T-helper 1 cell treated with Interleukin-12 subunit alpha and Interleukin-12 subunit beta and Interleukin-4 antibody, amounts not matched to agents 30 μg/mL and 1 μg/mL, for 36 hours (primary cell): ENCODE results near the gene GNB2.
A peak's percentile ranks its signal among the peaks of the same experiment; 100 is the strongest.
"Not testable (repeated sequence)": the region's sequence is repeated elsewhere in the genome, so short reads cannot be mapped to it uniquely, and the experiment has no call there.

Source experiments
- H3K27ac Mint-ChIP-seq: one replicate; pipeline ENCODE4 v1.8.0; 2021; ENCODE audit warnings: mild to moderate bottlenecking, mixed read lengths
- H3K27me3 Mint-ChIP-seq: one replicate; pipeline ENCODE4 v1.8.0; 2021; ENCODE audit warnings: low read depth, mixed read lengths
- H3K36me3 Mint-ChIP-seq: one replicate; pipeline ENCODE4 v1.8.0; 2021; ENCODE audit warnings: low read depth, mixed read lengths
- H3K4me1 Mint-ChIP-seq: one replicate; pipeline ENCODE4 v1.8.0; 2021; ENCODE audit warnings: low read depth, mixed read lengths
- H3K4me3 Mint-ChIP-seq: one replicate; pipeline ENCODE4 v1.8.0; 2021; ENCODE audit warnings: mild to moderate bottlenecking, moderate library complexity, mixed read lengths
- H3K9me3 Mint-ChIP-seq: one replicate; pipeline ENCODE4 v1.8.0; 2021; ENCODE audit warnings: mixed read lengths

GNB2 gene

DNA sequence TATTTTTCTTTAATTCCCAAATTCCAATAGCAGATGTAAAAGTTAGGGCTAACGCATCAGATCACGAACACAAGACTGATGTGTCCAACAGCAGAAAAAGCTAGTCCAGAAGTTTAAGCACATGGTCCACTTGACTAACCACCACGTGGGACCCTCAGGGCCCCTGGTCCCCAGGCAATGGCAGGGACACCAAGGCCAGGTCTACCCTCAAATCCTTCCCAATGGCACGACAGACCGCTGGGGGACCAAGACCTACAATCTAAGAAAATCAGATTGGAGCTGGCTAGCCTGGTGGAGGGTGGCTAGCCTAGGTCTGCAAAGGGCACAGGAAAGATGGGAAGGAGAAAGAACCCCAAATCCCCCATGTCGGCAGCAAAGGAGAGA is 19.0 kb downstream of the GNB2 start:
- peak overlapping the region; percentile 95 for H3K27ac Mint-ChIP-seq
- H3K9me3 Mint-ChIP-seq = no peaks in the 10 kb centered on the region
- H3K36me3 Mint-ChIP-seq = peaks cover 12% of the 10 kb centered on the region
- peaks cover 22% of the 10 kb centered on the region for H3K4me1 Mint-ChIP-seq
- H3K27me3 Mint-ChIP-seq = peaks cover 16% of the 10 kb centered on the region
- peak overlapping the region; percentile 99 for H3K4me3 Mint-ChIP-seq

DNA sequence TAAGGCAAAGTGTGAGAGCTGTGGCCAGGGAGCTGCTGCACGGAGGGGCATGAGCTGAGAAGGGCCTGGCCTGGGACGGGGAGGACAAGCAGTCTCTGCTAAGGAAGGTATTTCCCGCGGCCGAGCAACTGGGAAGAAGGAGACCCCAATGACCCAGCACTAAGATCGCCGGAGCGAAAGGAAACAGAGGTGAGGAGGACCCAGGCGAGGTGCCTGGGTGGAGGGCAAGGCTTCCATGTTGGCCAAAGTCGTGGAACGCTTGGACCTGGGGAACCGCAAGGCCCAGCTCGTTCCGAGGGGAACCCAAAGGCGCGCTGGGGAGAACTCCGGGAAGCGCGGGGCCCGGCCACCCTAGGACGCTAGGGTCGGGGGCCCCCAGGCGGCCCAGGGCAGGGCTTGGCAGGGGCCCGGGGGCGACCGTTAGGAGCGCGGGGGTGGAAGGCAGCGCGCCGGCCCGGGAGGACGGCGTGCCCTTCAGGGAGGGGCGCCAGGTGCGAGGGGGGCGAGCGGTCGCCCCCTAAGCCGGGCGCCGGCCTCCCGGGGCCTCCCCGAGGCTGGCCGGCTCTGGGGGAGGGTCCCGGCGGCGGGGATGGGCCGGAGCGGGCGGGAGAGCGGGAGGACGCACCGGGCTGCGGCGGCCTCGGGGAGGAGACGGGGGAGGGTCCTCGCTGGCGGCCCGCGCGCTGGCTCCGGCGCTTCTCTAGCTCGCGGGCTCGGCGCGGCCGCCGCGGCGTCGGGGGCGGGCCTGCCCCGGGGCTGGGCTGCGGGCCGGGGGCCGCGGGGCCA is 20.0 kb downstream of the GNB2 start:
- peaks cover 22% of the 10 kb centered on the region for H3K4me1 Mint-ChIP-seq
- H3K36me3 Mint-ChIP-seq = peaks cover 10% of the 10 kb centered on the region
- peak overlapping the region; percentile 95 for H3K27ac Mint-ChIP-seq
- peak overlapping the region; percentile 99 for H3K4me3 Mint-ChIP-seq
- peaks cover 16% of the 10 kb centered on the region for H3K27me3 Mint-ChIP-seq
- no peaks in the 10 kb centered on the region for H3K9me3 Mint-ChIP-seq

DNA sequence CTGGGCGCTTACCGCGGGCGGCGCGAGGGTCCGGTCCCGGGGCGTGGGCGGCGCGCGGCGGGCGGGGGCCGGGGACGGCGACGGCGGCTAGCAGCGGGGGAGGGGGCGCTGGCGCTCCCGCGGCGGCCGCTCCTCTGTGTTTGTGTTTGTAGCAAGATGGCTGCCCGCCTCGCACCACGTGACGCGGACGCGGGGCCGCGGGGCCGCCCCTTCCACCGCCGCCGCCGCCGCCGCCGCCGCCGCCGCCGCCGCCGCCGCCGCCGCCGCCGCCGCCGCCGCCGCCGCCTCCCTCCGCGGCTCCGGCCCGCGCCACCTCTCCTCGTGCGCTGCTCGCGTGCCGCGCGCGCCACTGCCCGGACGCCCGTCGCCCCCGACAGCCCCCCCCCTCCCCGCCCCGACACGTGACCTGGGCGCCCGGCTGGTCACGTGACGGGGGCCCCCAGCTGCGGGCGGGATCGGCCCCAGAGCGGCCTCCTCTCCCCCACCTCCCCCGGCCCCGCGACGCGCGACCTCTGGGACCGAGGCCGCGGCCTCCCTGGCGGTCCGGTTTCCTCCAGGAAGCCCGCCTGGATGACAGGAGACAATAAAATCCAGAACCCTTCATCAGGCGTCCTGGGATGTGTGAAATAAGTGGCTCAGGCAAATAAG is 20.7 kb downstream of the GNB2 start, which contains the start of gene GIGYF1:
Gene GIGYF1, minus strand, starts transcription at position 153 of the 648 bp plus-strand sequence. CDS start 6,012 bp downstream, outside the sequence.
- peaks cover 18% of the 10 kb centered on the region for H3K27me3 Mint-ChIP-seq
- H3K4me1 Mint-ChIP-seq = peaks cover 18% of the 10 kb centered on the region
- peak within 1 kb of the TSS; percentile 95 for H3K27ac Mint-ChIP-seq
- no peaks in the 10 kb centered on the region for H3K9me3 Mint-ChIP-seq
- peaks cover 10% of the 10 kb centered on the region for H3K36me3 Mint-ChIP-seq
- H3K4me3 Mint-ChIP-seq = peak within 1 kb of the TSS; percentile 99

DNA sequence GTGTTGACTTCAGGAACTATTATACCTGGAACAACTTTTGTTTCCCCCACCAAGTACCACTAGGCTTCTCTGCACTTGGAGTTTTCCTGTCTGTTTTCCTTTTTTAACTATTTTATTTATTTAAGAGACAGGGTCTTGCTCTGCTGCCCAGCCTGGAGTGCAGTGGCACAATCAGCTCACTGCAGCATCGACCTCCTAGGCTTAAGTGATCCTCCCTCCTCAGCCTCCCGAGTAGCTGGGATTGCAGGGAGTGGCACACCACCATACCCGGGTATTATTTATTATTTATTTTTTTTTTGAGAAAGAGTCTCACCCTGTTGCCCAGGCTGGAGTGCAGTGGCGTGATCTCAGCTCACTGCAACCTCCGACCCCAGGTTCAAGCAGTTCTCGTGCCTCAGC is 22.6 kb downstream of the GNB2 start:
- H3K27me3 Mint-ChIP-seq = peaks cover 26% of the 10 kb centered on the region
- H3K36me3 Mint-ChIP-seq = peaks cover 10% of the 10 kb centered on the region
- no peaks in the 10 kb centered on the region for H3K9me3 Mint-ChIP-seq
- H3K4me1 Mint-ChIP-seq = peaks cover 17% of the 10 kb centered on the region
- peak overlapping the region; percentile 2 for H3K27ac Mint-ChIP-seq
- no peak overlapping the region for H3K4me3 Mint-ChIP-seq

DNA sequence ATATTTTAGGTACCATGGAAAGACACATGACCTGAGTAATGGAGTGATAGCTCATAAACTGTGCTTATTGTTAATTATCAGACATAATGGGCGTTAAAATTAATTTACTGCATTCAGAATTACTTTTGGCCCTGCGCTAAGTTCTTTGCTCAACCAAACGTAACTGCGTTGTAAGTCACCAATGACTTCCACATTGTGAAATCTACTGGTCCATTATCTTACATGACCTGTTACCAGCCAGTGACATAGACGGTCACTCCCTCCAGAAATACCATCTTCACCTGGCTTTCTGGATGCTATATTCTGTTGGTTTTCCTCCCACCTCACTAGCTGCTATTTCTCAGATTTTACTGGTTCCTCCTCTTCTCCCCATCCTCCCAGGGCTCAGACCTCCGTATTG is 25.5 kb downstream of the GNB2 start:
- no peaks in the 10 kb centered on the region for H3K36me3 Mint-ChIP-seq
- H3K27ac Mint-ChIP-seq = no peak overlapping the region
- peaks cover 31% of the 10 kb centered on the region for H3K27me3 Mint-ChIP-seq
- H3K4me3 Mint-ChIP-seq = no peak overlapping the region
- no peaks in the 10 kb centered on the region for H3K9me3 Mint-ChIP-seq
- H3K4me1 Mint-ChIP-seq = no peaks in the 10 kb centered on the region

DNA sequence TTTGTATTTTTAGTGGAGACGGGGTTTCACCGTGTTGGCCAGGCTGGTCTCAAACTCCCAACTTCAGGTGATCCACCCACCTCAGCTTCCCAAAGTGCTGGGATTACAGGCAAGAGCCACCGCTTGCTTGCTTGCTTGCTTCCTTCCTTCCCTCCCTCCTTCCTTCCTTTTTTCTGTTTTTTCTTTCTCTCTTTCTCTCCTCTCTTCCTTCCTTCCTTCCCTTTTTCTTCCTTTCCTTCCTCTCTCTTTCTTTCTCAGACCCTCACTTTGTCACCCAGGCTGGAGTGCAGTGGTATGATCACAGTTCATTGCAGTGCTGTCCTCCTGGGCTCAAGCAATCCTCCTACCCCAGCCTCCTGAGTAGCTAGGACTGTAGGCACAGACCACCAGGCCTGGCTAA is 27.5 kb downstream of the GNB2 start:
- not testable (repeated sequence) for H3K27ac Mint-ChIP-seq, H3K4me1 Mint-ChIP-seq, H3K36me3 Mint-ChIP-seq, H3K4me3 Mint-ChIP-seq, H3K9me3 Mint-ChIP-seq
- H3K27me3 Mint-ChIP-seq = peaks cover 21% of the 10 kb centered on the region

DNA sequence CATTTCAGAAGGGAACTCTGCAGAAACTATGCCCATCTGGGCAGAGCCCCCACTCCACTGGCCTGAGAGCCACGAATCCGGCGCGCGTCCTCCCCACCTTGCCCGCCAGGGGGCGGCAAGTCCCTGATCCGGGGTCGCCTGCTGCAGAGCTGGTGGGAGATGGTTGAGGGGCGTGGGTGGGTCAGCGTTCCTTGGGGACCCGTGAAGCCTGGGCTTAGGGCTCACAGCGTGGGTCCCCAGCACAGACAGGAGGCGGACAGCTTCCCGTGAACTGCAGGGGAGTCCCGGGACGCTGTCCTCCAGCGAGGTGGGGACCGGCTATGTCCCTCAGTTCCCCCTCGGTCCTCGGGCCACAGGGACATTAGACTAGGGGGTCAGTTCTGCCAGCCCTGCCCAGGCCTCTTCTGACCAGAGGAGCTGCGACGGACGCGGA is 31.8 kb downstream of the GNB2 start:
- no peaks in the 10 kb centered on the region for H3K9me3 Mint-ChIP-seq
- peaks cover 11% of the 10 kb centered on the region for H3K27me3 Mint-ChIP-seq
- H3K4me1 Mint-ChIP-seq = peaks cover 7% of the 10 kb centered on the region
- peak overlapping the region; percentile 92 for H3K4me3 Mint-ChIP-seq
- peak overlapping the region; percentile 93 for H3K27ac Mint-ChIP-seq
- H3K36me3 Mint-ChIP-seq = peaks cover 7% of the 10 kb centered on the region

DNA sequence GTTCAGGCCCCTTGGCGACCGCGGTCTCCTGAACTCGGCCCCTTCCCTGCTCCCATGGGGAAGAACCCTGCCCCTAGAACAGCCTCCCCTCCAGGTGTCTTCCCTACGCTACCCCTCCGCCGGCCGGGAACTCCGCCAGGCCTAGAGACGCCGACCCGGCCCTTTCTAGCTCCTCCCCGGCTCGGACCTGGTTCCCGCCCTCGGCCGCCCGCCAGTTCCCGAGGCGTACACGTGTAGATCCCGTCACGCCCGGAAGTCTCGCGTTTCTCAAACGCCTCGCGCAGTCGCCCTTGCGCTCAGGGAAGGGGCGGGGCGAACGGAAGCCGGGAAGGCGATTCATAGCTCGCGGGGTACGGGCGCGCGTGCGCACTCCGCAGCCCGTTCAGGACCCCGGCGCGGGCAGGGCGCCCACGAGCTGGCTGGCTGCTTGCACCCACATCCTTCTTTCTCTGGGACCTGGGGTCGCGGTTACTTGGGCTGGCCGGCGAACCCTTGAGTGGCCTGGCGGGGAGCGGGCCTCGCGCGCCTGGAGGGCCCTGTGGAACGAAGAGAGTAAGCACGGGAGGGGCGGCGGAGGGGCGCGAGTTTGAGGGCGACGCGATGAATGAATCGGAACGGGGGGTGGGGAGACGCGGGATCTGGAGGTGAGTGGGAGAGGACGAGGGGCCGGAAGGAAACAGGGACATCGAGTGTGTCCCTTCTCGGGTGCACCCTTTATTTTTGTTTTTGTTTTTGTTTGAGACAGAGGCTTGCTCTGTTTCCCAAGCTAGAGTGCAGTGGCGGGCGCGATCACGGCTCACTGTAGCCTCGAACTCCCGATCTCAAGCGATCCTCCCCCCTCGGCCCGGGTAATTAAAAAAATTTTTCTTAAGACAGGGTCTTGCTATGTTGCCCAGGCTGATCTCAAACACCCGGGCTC is 32.5 kb downstream of the GNB2 start, which contains the start of gene POP7:
Gene POP7, plus strand, starts transcription at position 369 of the 919 bp plus-strand sequence. CDS start 710 bp downstream, outside the sequence.
- H3K27me3 Mint-ChIP-seq = peaks cover 11% of the 10 kb centered on the region
- peaks cover 7% of the 10 kb centered on the region for H3K4me1 Mint-ChIP-seq
- peak within 1 kb of the TSS; percentile 92 for H3K4me3 Mint-ChIP-seq
- H3K9me3 Mint-ChIP-seq = no peaks in the 10 kb centered on the region
- H3K36me3 Mint-ChIP-seq = peaks cover 7% of the 10 kb centered on the region
- H3K27ac Mint-ChIP-seq = peak within 1 kb of the TSS; percentile 93

DNA sequence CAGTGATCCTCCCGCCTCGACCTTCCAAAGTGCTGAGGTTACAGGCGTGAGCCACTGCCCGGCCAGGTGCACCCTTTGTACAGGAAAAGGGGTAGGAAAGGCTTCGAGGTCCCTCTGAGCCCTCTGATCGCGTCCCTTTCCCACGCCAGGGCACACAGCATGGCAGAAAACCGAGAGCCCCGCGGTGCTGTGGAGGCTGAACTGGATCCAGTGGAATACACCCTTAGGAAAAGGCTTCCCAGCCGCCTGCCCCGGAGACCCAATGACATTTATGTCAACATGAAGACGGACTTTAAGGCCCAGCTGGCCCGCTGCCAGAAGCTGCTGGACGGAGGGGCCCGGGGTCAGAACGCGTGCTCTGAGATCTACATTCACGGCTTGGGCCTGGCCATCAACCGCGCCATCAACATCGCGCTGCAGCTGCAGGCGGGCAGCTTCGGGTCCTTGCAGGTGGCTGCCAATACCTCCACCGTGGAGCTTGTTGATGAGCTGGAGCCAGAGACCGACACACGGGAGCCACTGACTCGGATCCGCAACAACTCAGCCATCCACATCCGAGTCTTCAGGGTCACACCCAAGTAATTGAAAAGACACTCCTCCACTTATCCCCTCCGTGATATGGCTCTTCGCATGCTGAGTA is 33.3 kb downstream of the GNB2 start:
- Mint-ChIP-seq H3K9me3 (no peaks in the 10 kb centered on the region), H3K4me1 (peaks cover 7% of the 10 kb centered on the region), H3K27ac (peak overlapping the region; percentile 93), H3K27me3 (peaks cover 5% of the 10 kb centered on the region), H3K36me3 (peaks cover 7% of the 10 kb centered on the region), H3K4me3 (peak overlapping the region; percentile 92)

DNA sequence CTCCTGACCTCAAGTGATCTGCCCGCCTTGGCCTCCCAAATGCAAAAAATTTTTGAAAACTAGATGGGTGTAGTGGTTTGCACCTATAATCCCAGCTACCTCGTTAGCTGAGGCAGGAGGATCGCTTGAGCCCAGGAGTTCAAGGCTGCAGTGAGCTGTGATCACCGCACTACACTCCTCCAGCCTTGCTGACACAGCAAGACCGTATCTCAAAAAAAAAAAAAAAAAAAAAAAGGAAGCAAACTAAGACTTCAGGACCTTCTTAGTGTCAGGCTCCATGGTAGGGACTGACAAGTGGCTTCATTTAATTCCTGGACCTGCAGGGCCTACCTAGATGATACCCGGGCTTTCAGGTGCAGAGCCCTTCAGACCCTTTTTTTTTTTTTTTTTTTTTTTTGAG is 34.9 kb downstream of the GNB2 start:
- Mint-ChIP-seq H3K27ac (no peak overlapping the region), H3K27me3 (peaks cover 4% of the 10 kb centered on the region), H3K36me3 (peaks cover 7% of the 10 kb centered on the region), H3K9me3 (no peaks in the 10 kb centered on the region), H3K4me3 (no peak overlapping the region), H3K4me1 (peaks cover 7% of the 10 kb centered on the region)

DNA sequence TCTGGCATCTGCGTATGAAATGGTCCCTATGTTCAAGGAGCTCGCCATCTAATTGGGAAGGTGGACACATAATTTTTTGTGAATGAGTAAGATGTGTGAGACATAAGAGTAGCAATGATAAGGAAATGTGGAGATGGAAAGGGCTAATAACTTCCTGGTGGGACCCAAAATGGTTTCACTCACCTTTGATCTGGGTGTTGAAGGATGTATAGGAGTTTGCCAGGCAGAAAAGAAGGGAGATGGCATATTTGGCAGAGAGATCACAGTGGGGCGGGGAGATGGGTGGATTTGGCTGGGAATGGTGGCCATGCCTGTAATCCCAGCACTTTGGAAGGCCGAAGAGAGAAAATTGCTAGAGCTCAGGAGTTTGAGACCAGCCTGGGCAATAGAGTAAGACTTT is 36.9 kb downstream of the GNB2 start:
- Mint-ChIP-seq H3K4me1 (peaks cover 7% of the 10 kb centered on the region), H3K36me3 (peaks cover 7% of the 10 kb centered on the region), H3K9me3 (no peaks in the 10 kb centered on the region), H3K27ac (no peak overlapping the region), H3K4me3 (no peak overlapping the region), H3K27me3 (peaks cover 4% of the 10 kb centered on the region)

DNA sequence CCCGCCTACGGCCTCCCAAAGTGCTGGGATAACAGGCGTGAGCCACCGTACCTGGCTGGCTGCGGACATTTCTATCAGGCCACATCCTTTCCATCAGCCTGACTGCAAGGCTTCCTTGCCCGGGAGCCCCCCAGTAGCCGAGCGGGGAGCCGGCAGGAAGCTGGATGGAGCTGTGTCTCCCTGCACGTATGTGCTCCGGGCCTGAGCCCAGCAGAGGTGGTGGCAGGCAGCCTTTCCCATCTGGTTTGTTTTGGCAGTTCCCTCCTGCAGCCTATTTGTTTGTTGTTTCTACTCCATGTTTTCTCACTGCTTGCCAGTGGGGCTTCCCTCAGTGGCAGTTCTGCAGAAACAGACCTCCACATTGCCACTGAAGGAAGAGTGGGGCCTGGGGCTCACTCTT is 37.8 kb downstream of the GNB2 start:
- no peak overlapping the region for H3K4me3 Mint-ChIP-seq
- no peaks in the 10 kb centered on the region for H3K9me3 Mint-ChIP-seq
- peaks cover 7% of the 10 kb centered on the region for H3K4me1 Mint-ChIP-seq
- H3K36me3 Mint-ChIP-seq = peaks cover 5% of the 10 kb centered on the region
- H3K27ac Mint-ChIP-seq = no peak overlapping the region
- H3K27me3 Mint-ChIP-seq = peaks cover 4% of the 10 kb centered on the region

DNA sequence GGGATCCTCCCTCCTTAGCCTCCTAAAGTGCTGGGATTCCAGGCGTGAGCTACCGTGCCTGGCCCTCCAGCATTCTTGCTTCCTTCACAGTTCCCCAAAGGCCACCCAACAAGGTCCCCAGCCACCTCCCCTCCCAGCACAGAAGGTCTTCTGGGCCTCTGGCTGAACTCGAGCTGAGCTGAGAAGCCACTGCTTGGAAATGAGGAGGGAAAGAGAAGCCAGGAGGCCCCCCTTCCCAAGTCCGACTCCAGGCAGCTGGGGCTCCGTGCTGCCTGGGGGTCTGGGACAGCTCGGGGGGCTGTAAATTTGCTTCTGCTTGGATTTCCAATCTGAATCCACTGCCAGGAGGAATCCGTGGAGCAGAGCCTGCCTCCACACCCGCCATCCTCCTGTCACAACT is 41.2 kb downstream of the GNB2 start:
- Mint-ChIP-seq H3K9me3 (peaks cover 6% of the 10 kb centered on the region), H3K36me3 (no peaks in the 10 kb centered on the region), H3K4me3 (no peak overlapping the region), H3K27ac (no peak overlapping the region), H3K27me3 (peaks cover 24% of the 10 kb centered on the region), H3K4me1 (no peaks in the 10 kb centered on the region)

DNA sequence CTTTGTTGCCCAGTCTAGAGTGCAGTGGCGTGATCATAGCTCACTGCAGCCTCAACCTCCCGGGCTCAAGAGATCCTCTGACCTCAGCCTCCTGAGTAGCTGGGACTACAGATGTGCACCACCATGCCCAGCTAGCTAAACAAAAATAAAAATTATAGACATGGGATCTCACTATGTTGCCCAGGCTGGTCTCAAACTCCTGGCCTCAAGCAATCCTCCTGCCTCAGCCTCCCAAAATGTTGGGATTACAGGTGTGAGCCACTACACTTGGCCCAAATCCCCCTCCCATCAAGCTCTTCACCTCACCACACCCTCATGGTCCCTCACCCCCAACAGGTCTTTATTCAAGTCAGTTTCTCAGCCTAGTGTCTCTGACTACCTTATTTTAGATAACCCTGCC is 43.5 kb downstream of the GNB2 start:
- H3K4me3 Mint-ChIP-seq, H3K9me3 Mint-ChIP-seq, H3K36me3 Mint-ChIP-seq, H3K27ac Mint-ChIP-seq, H3K4me1 Mint-ChIP-seq: not testable (repeated sequence)
- peaks cover 42% of the 10 kb centered on the region for H3K27me3 Mint-ChIP-seq
